K562 (cell line): Measurements from ENCODE around the gene NUP210. TPM values are rescaled to one million over a fixed set of nuclear protein-coding genes. Genes with fewer than 3 reads are reported as not detected.
A peak's percentile ranks its signal among the peaks of the same experiment; 100 is the strongest.

Experiments used
- ATAC-seq: fragments of 200-7000 bp; cut with Tn5 transposase; 3 replicates; pipeline ENCODE4 v1.9.1; 2020; ENCODE audit warnings: moderate library complexity
- BruUV-seq: library from RNA; stranded (reverse); fragments of 400-500 nt; replicated peaks from 2 replicates; lab custom pipeline; 2021; lab: Mats Ljungman, UMichigan
- CTCF ChIA-PET: fragments of 300-600 bp; formaldehyde crosslinking; extraction: SDS; loops from one replicate; lab custom pipeline; 2021; ENCODE audit warnings: low intra/inter-chr PET ratio; lab: Yijun Ruan, JAX
- POLR2A ChIA-PET: fragments of 300-600, 350-650 bp; sonication (Branson Sonifier 250); formaldehyde crosslinking; extraction: SDS; loops from one replicate; lab custom pipeline; 2021; ENCODE audit warnings: antibody characterized with exemption, inconsistent platforms; lab: Yijun Ruan, JAX
- DNase-seq, 4 experiments: peaks; one replicate each; pipeline versions ENCODE4 v3.0.0 to v3.0.0-alpha.2; 2011 to 2018; ENCODE audit warnings: low spot score in 3 of 4, mixed read lengths in 3 of 4; ENCODE audit errors: extremely low read depth in 1 of 4
- FAIRE-seq: peaks from 2 replicates; lab custom pipeline; 2011; peaks lifted over from hg19 to GRCh38; lab: Jason Lieb, UNC
- H2AFZ ChIP-seq: 2 replicates; pipeline ENCODE4 v1.6.0; 2011; ENCODE audit warnings: low read depth, low read length, control low read depth, inconsistent platforms
- H3K27ac ChIP-seq: fragments of 200-600 bp; 3 replicates; pipeline ENCODE4 v1.8.0; 2011; ENCODE audit warnings: low read depth, mild to moderate bottlenecking, control low read depth, inconsistent platforms, low read length, moderate library complexity, mixed read lengths; ENCODE audit errors: extremely low read depth
- H3K27me3 ChIP-seq, 2 experiments: fragments of 300-600 bp in 1 of 2; 2 replicates in 1 of 2; 3 replicates in 1 of 2; pipeline versions ENCODE4 v1.6.0 to v1.8.0; 2011; ENCODE audit warnings: inconsistent platforms in 2 of 2, low read length in 2 of 2, mild to moderate bottlenecking in 1 of 2, mixed read lengths in 1 of 2, moderate library complexity in 1 of 2; ENCODE audit not compliant: control insufficient read depth in 2 of 2, insufficient read depth in 2 of 2
- H3K36me3 ChIP-seq: fragments of 300-600 bp; 3 replicates; pipeline ENCODE4 v1.8.0; 2011; ENCODE audit warnings: mild to moderate bottlenecking, low read length, inconsistent platforms; ENCODE audit not compliant: control insufficient read depth, insufficient read depth
- H3K4me1 ChIP-seq, 2 experiments: fragments of 200-600 bp in 1 of 2; replicated peaks in 1 of 2; 2 replicates in 1 of 2; 3 replicates in 1 of 2; pipeline versions ENCODE4 v1.5.1 to v1.8.0; 2011; ENCODE audit warnings: inconsistent platforms in 2 of 2, low read length in 2 of 2, mild to moderate bottlenecking in 1 of 2, mixed read lengths in 1 of 2, moderate library complexity in 1 of 2; ENCODE audit not compliant: control insufficient read depth in 2 of 2, insufficient read depth in 2 of 2
- H3K4me2 ChIP-seq: 2 replicates; pipeline ENCODE4 v1.6.1; 2011; ENCODE audit warnings: low read length, control low read depth, inconsistent platforms, mixed read lengths; ENCODE audit not compliant: insufficient read depth
- H3K4me3 ChIP-seq: fragments of 200-600 bp; sonication (generic), shearing (Covaris generic); 2 replicates; pipeline ENCODE4 v1.5.1; 2016; ENCODE audit warnings: control low read depth, inconsistent platforms
- H3K79me2 ChIP-seq: fragments of 200-600 bp; 3 replicates; pipeline ENCODE4 v1.8.0; 2011; ENCODE audit warnings: low read length, inconsistent platforms; ENCODE audit not compliant: control insufficient read depth, insufficient read depth
- H3K9ac ChIP-seq, 2 experiments: 2 replicates each; pipeline versions ENCODE4 v1.6.0 to v1.6.1; 2011; ENCODE audit warnings: low read depth in 2 of 2, low read length in 2 of 2, control low read depth in 1 of 2, inconsistent platforms in 1 of 2, mild to moderate bottlenecking in 1 of 2, mixed read lengths in 1 of 2; ENCODE audit not compliant: insufficient read depth in 1 of 2
- H3K9me1 ChIP-seq: one replicate; pipeline ENCODE4 v1.6.0; 2011; ENCODE audit warnings: inconsistent platforms, mild to moderate bottlenecking, low read length, moderate library complexity; ENCODE audit not compliant: control insufficient read depth, insufficient read depth
- H3K9me3 ChIP-seq: replicated peaks from 2 replicates; pipeline ENCODE4 v1.5.1; 2011; ENCODE audit warnings: low read depth, low read length, inconsistent platforms; ENCODE audit not compliant: control insufficient read depth, insufficient read depth
- H4K20me1 ChIP-seq: replicated peaks from 2 replicates; pipeline ENCODE4 v1.6.1; 2011; ENCODE audit warnings: low read length, inconsistent platforms, mixed read lengths; ENCODE audit not compliant: control insufficient read depth, insufficient read depth
- CBFB ChIP-seq: sonication (generic); formaldehyde crosslinking; IDR thresholded peaks from 2 replicates; pipeline ENCODE4 v1.4.0; 2020; ENCODE audit warnings: mild to moderate bottlenecking, missing genetic modification reagents
- FIP1L1 ChIP-seq: fragments of 200-400 bp; formaldehyde crosslinking; IDR thresholded peaks from 2 replicates; pipeline ENCODE4 v1.6.1; 2018; ENCODE audit warnings: mild to moderate bottlenecking, low read depth, low read length; ENCODE audit not compliant: poor library complexity, severe bottlenecking
- NCOA6 ChIP-seq: fragments of 450-650 bp; IDR thresholded peaks from 2 replicates; pipeline ENCODE4 v1.6.1; 2017; ENCODE audit warnings: mild to moderate bottlenecking
- SMAD2 ChIP-seq: fragments of 150-350 bp; IDR thresholded peaks from 2 replicates; pipeline ENCODE4 v1.6.1; 2014; ENCODE audit warnings: low read depth, mild to moderate bottlenecking, low read length
- SMAD4 ChIP-seq: fragments of 250-450 bp; sonication (Bioruptor Pico); conservative IDR thresholded peaks from 2 replicates; pipeline ENCODE4 v1.8.0; 2021; ENCODE audit warnings: inconsistent platforms, mild to moderate bottlenecking, moderate library complexity
- SMARCB1 ChIP-seq: IDR thresholded peaks from 2 replicates; pipeline ENCODE4 v1.6.1; 2011; ENCODE audit warnings: improper control_type of control experiment, low read depth; ENCODE audit not compliant: insufficient read length
- STAT5B ChIP-seq: fragments of 250-450 bp; sonication (Bioruptor Pico); IDR thresholded peaks from 2 replicates; pipeline ENCODE4 v1.8.0; 2021; ENCODE audit warnings: mild to moderate bottlenecking, inconsistent platforms
- TAL1 ChIP-seq: fragments of 450-650 bp; IDR thresholded peaks from 2 replicates; pipeline ENCODE4 v1.6.1; 2016; ENCODE audit warnings: mild to moderate bottlenecking
- ZKSCAN3 ChIP-seq: fragments of 250-450 bp; sonication (Bioruptor Pico); IDR thresholded peaks from 2 replicates; pipeline ENCODE4 v1.4.0; 2020
- ZNF253 ChIP-seq: fragments of 250-450 bp; sonication (Bioruptor Pico); conservative IDR thresholded peaks from 2 replicates; pipeline ENCODE4 v1.6.1; 2021; ENCODE audit warnings: mild to moderate bottlenecking
- ZNF589 ChIP-seq: fragments of 200-800 bp; sonication (Bioruptor generic); IDR thresholded peaks from 2 replicates; pipeline ENCODE4 v1.6.1; 2016; ENCODE audit warnings: low read depth, missing genetic modification characterization, missing compliant biosample characterization
- WGBS: fragments of 100-300 bp; shearing (Covaris generic); methylation state at CpG from one replicate; pipeline ENCODE4 v1.1.6; 2016; ENCODE audit warnings: low coverage, mixed read lengths; ENCODE audit not compliant: insufficient coverage; ENCODE audit errors: missing lambda C conversion rate; 5-methylcytosine and 5-hydroxymethylcytosine counted together
- in situ Hi-C: fragments of 300-500 bp; cut with MboI; formaldehyde crosslinking; loops from 4 replicates; pipeline ENCODE4 v1.15.0; 2018; ENCODE audit warnings: inconsistent platforms, mixed read lengths
- intact Hi-C: fragments of 100-400 bp; cut with micrococcal nuclease; formaldehyde crosslinking; loops from 2 replicates; pipeline ENCODE4 v1.14.2; 2022
- polyA plus RNA-seq, 8 experiments: library from polyadenylated mRNA; depleted of rRNA in 4 of 8; stranded (reverse) in 5 of 8; unstranded in 3 of 8; fragments of >200 nt; fragmentation: Nextera tagmentation in 2 of 8; fragmentation: Illumina TruSeq in 1 of 8; extraction: Ambion mirVana in 2 of 8; extraction: Trizol in 1 of 8; gene quantifications; 2 replicates each; pipeline versions ENCODE4 v1.2.1 to v1.2.3, GENCODE V29; 2011 to 2014; ENCODE audit warnings: inconsistent platforms in 1 of 8, missing spikeins in 1 of 8
- total RNA-seq, 7 experiments: library from RNA; depleted of rRNA in 6 of 7; stranded (reverse); fragments of >200 nt in 6 of 7; fragmentation: Illumina TruSeq in 2 of 7; extraction: Trizol in 2 of 7; gene quantifications; 2 replicates each; pipeline versions ENCODE4 v1.2.1 to v1.2.3, GENCODE V29; 2011 to 2021; ENCODE audit warnings: low replicate concordance in 1 of 7
- TF ChIP-seq, protein P1 (sequence below): sonication (generic); formaldehyde crosslinking; IDR thresholded peaks from 2 replicates; pipeline ENCODE4 v1.8.0; 2023; ENCODE audit warnings: missing genetic modification reagents, mild to moderate bottlenecking, borderline replicate concordance
- TF ChIP-seq, protein P2 (sequence below): fragments of 450-650 bp; IDR thresholded peaks from 2 replicates; pipeline ENCODE4 v1.6.1; 2017; ENCODE audit warnings: mild to moderate bottlenecking, moderate library complexity
- TF ChIP-seq, protein P3 (sequence below): sonication (generic); formaldehyde crosslinking; IDR thresholded peaks from 2 replicates; pipeline ENCODE4 v1.9.0; 2022; ENCODE audit warnings: mild to moderate bottlenecking, missing genetic modification reagents

The NUP210 gene
- total and polyA plus RNA-seq, 9 of the 15 experiments (the other 6 are each of a cell fraction or from before 2014, with no cell fraction given) = 1.2 to 138 (median 44.0) TPM

DNA sequence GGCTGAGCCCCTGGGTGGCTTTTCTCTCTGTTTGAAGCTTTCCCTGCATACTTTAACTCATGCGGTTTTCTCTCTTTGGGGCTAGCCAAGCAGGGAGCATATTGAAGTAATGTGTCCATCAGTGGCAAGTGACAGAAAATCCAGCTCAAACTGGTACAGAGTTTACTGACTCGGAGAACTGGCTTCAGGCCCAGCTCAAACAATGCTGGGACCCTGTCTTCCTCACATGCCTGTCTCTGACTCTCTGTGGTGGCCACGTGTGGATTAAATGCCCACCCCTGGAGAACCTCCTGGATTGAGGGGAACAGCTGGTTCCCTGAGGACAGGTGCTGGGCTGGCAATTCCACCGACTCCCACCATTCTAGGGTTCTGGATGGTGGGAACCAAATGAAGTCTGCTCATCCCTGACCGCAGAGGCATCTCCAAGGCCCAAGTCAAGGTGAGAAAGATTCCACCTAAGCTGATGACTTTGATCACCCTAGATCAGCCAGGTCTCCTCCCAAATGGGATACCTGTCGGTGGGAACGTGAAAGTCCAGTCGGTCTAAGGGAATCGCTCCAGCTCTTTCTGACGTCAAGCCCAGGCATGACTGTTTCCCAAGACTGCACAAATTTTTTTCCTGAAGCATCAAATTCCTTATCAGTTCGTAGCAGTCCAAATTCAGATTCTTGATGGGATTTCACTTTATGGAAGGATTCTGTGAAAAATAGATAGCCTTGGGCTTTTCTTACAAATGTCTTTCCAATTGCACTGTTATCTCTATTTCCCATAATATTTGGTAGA, 43.7 kb upstream of the NUP210 start (continued):
- TF ChIP-seq SMARCB1 (no peak), ZKSCAN3 (CRISPR knock-in tag) (no peak), NCOA6 (no peak), CBFB (no peak)
- TF ChIP-seq, all 486 proteins: peak for 3

DNA sequence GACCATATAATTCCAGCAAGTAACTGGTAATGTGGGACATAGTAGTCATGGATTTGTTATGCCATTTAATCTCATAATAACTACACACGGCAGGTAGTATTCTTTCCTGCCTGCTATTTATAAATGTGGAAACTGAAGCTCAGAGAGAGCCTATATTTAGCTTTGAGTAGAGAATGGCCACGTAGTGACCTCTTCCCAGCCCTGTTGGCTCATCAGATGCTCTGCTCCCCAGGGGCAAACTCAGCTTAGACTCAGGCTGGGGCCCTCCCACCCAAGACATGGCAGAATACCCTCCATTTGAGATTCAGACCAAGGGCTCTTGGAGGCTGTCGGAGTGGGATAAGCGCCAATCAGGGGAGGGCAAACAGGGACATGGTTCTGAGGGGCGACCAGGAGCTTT, 42.7 kb upstream of the NUP210 start:
- BruUV-seq = no TSS peak
- POLR2A ChIA-PET = interaction anchor here (0.6 to 1.7 kb wide), 4 partner anchors 10 to 236 kb away, joined by 3 to 6 read pairs (median 3); partner anchors contain the start of gene HDAC11
- no peaks in the 10 kb centered on the region for H3K9me3 ChIP-seq
- no peaks in the 10 kb centered on the region for H3K79me2 ChIP-seq
- no peak overlapping the region for H3K4me3 ChIP-seq
- 16% methylated on average over 5 of the region's 5 CpGs for WGBS
- H2AFZ ChIP-seq = no peak overlapping the region
- DNase-seq = peak in 1 of 4 experiments; percentile 1
- peaks cover 6 to 25% of the 10 kb centered on the region in 2 experiments; a peak in 3 of 5 replicates for H3K27me3 ChIP-seq
- no peak overlapping the region for H3K27ac ChIP-seq
- in situ Hi-C loops = loop anchor here (5.0 kb wide), 1 partner anchor 376 kb away; no protein-coding TSS in a partner anchor
- no peaks in the 10 kb centered on the region for H3K9me1 ChIP-seq
- no peak overlapping the region for H3K9ac ChIP-seq
- no peak for FAIRE-seq
- peaks cover 4 to 14% of the 10 kb centered on the region in 2 experiments; a peak in 4 of 5 replicates for H3K4me1 ChIP-seq
- no peak for ATAC-seq
- H4K20me1 ChIP-seq = no peaks in the 10 kb centered on the region
- intact Hi-C loops = loop anchor here (5.0 kb wide), 1 partner anchor 261 kb away; no protein-coding TSS in a partner anchor
- H3K4me2 ChIP-seq = no peak overlapping the region
- H3K36me3 ChIP-seq = no peaks in the 10 kb centered on the region
- CTCF ChIA-PET = interaction anchor here (1.5 kb wide), 1 partner anchor 371 kb away, joined by 3 read pairs; no protein-coding TSS in a partner anchor
- TF ChIP-seq ZNF253 (CRISPR knock-in tag) = no peak
- TF ChIP-seq SMAD4 = no peak
- TF ChIP-seq, protein P1, sequence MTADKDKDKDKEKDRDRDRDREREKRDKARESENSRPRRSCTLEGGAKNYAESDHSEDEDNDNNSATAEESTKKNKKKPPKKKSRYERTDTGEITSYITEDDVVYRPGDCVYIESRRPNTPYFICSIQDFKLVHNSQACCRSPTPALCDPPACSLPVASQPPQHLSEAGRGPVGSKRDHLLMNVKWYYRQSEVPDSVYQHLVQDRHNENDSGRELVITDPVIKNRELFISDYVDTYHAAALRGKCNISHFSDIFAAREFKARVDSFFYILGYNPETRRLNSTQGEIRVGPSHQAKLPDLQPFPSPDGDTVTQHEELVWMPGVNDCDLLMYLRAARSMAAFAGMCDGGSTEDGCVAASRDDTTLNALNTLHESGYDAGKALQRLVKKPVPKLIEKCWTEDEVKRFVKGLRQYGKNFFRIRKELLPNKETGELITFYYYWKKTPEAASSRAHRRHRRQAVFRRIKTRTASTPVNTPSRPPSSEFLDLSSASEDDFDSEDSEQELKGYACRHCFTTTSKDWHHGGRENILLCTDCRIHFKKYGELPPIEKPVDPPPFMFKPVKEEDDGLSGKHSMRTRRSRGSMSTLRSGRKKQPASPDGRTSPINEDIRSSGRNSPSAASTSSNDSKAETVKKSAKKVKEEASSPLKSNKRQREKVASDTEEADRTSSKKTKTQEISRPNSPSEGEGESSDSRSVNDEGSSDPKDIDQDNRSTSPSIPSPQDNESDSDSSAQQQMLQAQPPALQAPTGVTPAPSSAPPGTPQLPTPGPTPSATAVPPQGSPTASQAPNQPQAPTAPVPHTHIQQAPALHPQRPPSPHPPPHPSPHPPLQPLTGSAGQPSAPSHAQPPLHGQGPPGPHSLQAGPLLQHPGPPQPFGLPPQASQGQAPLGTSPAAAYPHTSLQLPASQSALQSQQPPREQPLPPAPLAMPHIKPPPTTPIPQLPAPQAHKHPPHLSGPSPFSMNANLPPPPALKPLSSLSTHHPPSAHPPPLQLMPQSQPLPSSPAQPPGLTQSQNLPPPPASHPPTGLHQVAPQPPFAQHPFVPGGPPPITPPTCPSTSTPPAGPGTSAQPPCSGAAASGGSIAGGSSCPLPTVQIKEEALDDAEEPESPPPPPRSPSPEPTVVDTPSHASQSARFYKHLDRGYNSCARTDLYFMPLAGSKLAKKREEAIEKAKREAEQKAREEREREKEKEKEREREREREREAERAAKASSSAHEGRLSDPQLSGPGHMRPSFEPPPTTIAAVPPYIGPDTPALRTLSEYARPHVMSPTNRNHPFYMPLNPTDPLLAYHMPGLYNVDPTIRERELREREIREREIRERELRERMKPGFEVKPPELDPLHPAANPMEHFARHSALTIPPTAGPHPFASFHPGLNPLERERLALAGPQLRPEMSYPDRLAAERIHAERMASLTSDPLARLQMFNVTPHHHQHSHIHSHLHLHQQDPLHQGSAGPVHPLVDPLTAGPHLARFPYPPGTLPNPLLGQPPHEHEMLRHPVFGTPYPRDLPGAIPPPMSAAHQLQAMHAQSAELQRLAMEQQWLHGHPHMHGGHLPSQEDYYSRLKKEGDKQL (CRISPR knock-in tag) = no peak
- TF ChIP-seq, protein P2, sequence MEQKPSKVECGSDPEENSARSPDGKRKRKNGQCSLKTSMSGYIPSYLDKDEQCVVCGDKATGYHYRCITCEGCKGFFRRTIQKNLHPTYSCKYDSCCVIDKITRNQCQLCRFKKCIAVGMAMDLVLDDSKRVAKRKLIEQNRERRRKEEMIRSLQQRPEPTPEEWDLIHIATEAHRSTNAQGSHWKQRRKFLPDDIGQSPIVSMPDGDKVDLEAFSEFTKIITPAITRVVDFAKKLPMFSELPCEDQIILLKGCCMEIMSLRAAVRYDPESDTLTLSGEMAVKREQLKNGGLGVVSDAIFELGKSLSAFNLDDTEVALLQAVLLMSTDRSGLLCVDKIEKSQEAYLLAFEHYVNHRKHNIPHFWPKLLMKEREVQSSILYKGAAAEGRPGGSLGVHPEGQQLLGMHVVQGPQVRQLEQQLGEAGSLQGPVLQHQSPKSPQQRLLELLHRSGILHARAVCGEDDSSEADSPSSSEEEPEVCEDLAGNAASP = no peak
- no peak for TF ChIP-seq ZNF589 (CRISPR knock-in tag)
- TF ChIP-seq, protein P3, sequence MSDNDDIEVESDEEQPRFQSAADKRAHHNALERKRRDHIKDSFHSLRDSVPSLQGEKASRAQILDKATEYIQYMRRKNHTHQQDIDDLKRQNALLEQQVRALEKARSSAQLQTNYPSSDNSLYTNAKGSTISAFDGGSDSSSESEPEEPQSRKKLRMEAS (CRISPR knock-in tag) = no peak
- TF ChIP-seq SMAD2 = no peak
- no peak for TF ChIP-seq STAT5B (CRISPR knock-in tag)
- TF ChIP-seq FIP1L1 = no peak
- no peak for TF ChIP-seq TAL1
